H9 (cell line): ENCODE results near the gene OBP2B. TPM values are rescaled to one million over a fixed set of nuclear protein-coding genes. Genes with fewer than 3 reads are reported as not detected.
A peak's percentile ranks its signal among the peaks of the same experiment; 100 is the strongest.

ENCODE experiments used
- DNase-seq: peaks from one replicate; pipeline ENCODE4 v3.0.0-alpha.2; 2017
- H2AFZ ChIP-seq: one replicate; pipeline ENCODE4 v1.6.1; 2013; ENCODE audit warnings: mild to moderate bottlenecking, low read length, control low read depth, moderate library complexity
- H2AK5ac ChIP-seq: 2 replicates; pipeline ENCODE4 v1.6.1; 2013; ENCODE audit warnings: low read length, control low read depth, mixed read lengths; ENCODE audit not compliant: insufficient read length
- H2BK120ac ChIP-seq: one replicate; pipeline ENCODE4 v1.6.1; 2013; ENCODE audit warnings: low read depth, mild to moderate bottlenecking, low read length, control low read depth, inconsistent platforms; ENCODE audit not compliant: poor library complexity, severe bottlenecking
- H2BK12ac ChIP-seq: 2 replicates; pipeline ENCODE4 v1.6.1; 2013; ENCODE audit warnings: low read length, control low read depth, mixed read lengths, low read depth; ENCODE audit not compliant: insufficient read length
- H2BK15ac ChIP-seq: 2 replicates; pipeline ENCODE4 v1.6.1; 2013; ENCODE audit warnings: low read depth, low read length, control low read depth
- H2BK20ac ChIP-seq: one replicate; pipeline ENCODE4 v1.6.1; 2013; ENCODE audit warnings: low read depth, mild to moderate bottlenecking, low read length, control low read depth, inconsistent platforms; ENCODE audit not compliant: poor library complexity, severe bottlenecking
- H2BK5ac ChIP-seq: 2 replicates; pipeline ENCODE4 v1.6.1; 2013; ENCODE audit warnings: low read length, control low read depth, mixed read lengths; ENCODE audit not compliant: insufficient read length
- H3K14ac ChIP-seq: 2 replicates; pipeline ENCODE4 v1.6.1; 2013; ENCODE audit warnings: low read length, control low read depth; ENCODE audit not compliant: insufficient read depth
- H3K18ac ChIP-seq: 2 replicates; pipeline ENCODE4 v1.6.1; 2013; ENCODE audit warnings: low read depth, mild to moderate bottlenecking, mixed read lengths, low read length, control low read depth; ENCODE audit not compliant: insufficient read length
- H3K23ac ChIP-seq: 2 replicates; pipeline ENCODE4 v1.6.1; 2013; ENCODE audit warnings: low read length, control low read depth, mixed read lengths, low read depth; ENCODE audit not compliant: insufficient read length
- H3K23me2 ChIP-seq: 2 replicates; pipeline ENCODE4 v1.6.1; 2013; ENCODE audit warnings: low read depth, mild to moderate bottlenecking, mixed read lengths, low read length, control low read depth; ENCODE audit not compliant: insufficient read length, poor library complexity, severe bottlenecking
- H3K27ac ChIP-seq: 2 replicates; pipeline ENCODE4 v1.5.1; 2013; ENCODE audit warnings: low read length, control low read depth, mixed read lengths, low read depth; ENCODE audit not compliant: insufficient read length
- H3K27me3 ChIP-seq: 2 replicates; pipeline ENCODE4 v1.6.1; 2013; ENCODE audit warnings: low read length, control low read depth, inconsistent platforms; ENCODE audit not compliant: insufficient read depth
- H3K4ac ChIP-seq: 2 replicates; pipeline ENCODE4 v1.6.1; 2013; ENCODE audit warnings: low read depth, mild to moderate bottlenecking, control low read depth, inconsistent platforms, low read length, moderate library complexity
- H3K4me1 ChIP-seq: 2 replicates; pipeline ENCODE4 v1.6.1; 2013; ENCODE audit warnings: low read length, control low read depth, inconsistent platforms; ENCODE audit not compliant: insufficient read depth
- H3K4me2 ChIP-seq: 2 replicates; pipeline ENCODE4 v1.6.1; 2013; ENCODE audit warnings: low read length, control low read depth, mixed read lengths; ENCODE audit not compliant: insufficient read length, insufficient read depth
- H3K56ac ChIP-seq: 2 replicates; pipeline ENCODE4 v1.6.1; 2013; ENCODE audit warnings: low read depth, mild to moderate bottlenecking, mixed read lengths, low read length, control low read depth; ENCODE audit not compliant: insufficient read length
- H3K79me1 ChIP-seq: 2 replicates; pipeline ENCODE4 v1.6.1; 2013; ENCODE audit warnings: low read depth, mild to moderate bottlenecking, moderate library complexity, low read length, control low read depth, inconsistent platforms; ENCODE audit not compliant: insufficient read depth, poor library complexity, severe bottlenecking
- H3K79me2 ChIP-seq: 2 replicates; pipeline ENCODE4 v1.6.1; 2013; ENCODE audit warnings: low read length, control low read depth, inconsistent platforms; ENCODE audit not compliant: insufficient read depth
- H3K9ac ChIP-seq: 2 replicates; pipeline ENCODE4 v1.6.1; 2013; ENCODE audit warnings: low read length, control low read depth, mixed read lengths; ENCODE audit not compliant: insufficient read length; ENCODE audit errors: extremely low read depth
- H3K9me3 ChIP-seq: one replicate; pipeline ENCODE4 v1.6.1; 2013; ENCODE audit warnings: low read depth, low read length, inconsistent platforms; ENCODE audit not compliant: control insufficient read depth
- H3T11ph ChIP-seq: one replicate; pipeline ENCODE4 v1.6.1; 2013; ENCODE audit warnings: mild to moderate bottlenecking, low read length, control low read depth, inconsistent platforms
- H4K20me1 ChIP-seq: one replicate; pipeline ENCODE4 v1.6.1; 2013; ENCODE audit not compliant: control insufficient read depth, insufficient read length, insufficient read depth
- H4K5ac ChIP-seq: 2 replicates; pipeline ENCODE4 v1.6.1; 2013; ENCODE audit warnings: low read depth, mild to moderate bottlenecking, mixed read lengths, low read length, control low read depth; ENCODE audit not compliant: insufficient read length
- H4K8ac ChIP-seq: replicated peaks from 2 replicates; pipeline ENCODE4 v1.6.1; 2013; ENCODE audit warnings: low read length, control low read depth, mixed read lengths, low read depth; ENCODE audit not compliant: insufficient read length
- H4K91ac ChIP-seq: 2 replicates; pipeline ENCODE4 v1.6.1; 2013; ENCODE audit warnings: low read depth, mild to moderate bottlenecking, moderate library complexity, mixed read lengths, low read length, control low read depth; ENCODE audit not compliant: insufficient read length
- H3K27ac Mint-ChIP-seq, 3 experiments: 2 replicates in 2 of 3; 3 replicates in 1 of 3; pipeline ENCODE4 v1.8.0; 2020 to 2021; ENCODE audit warnings: mixed read lengths in 3 of 3, mild to moderate bottlenecking in 1 of 3, moderate library complexity in 1 of 3
- H3K27me3 Mint-ChIP-seq: 2 replicates; pipeline ENCODE4 v1.8.0; 2021; ENCODE audit warnings: low read depth, mild to moderate bottlenecking, moderate library complexity, mixed read lengths
- H3K36me3 Mint-ChIP-seq, 3 experiments: 2 replicates in 2 of 3; 3 replicates in 1 of 3; pipeline ENCODE4 v1.8.0; 2020 to 2021; ENCODE audit warnings: low read depth in 3 of 3, mixed read lengths in 3 of 3; ENCODE audit not compliant: insufficient read depth in 1 of 3
- H3K4me1 Mint-ChIP-seq, 2 experiments: 2 replicates each; pipeline ENCODE4 v1.8.0; 2020; ENCODE audit warnings: mixed read lengths in 2 of 2
- H3K4me3 Mint-ChIP-seq, 2 experiments: 2 replicates in 1 of 2; 3 replicates in 1 of 2; pipeline ENCODE4 v1.8.0; 2020 to 2021; ENCODE audit warnings: mild to moderate bottlenecking in 2 of 2, mixed read lengths in 2 of 2, moderate library complexity in 1 of 2
- H3K9me3 Mint-ChIP-seq, 2 experiments: 2 replicates in 1 of 2; 3 replicates in 1 of 2; pipeline ENCODE4 v1.8.0; 2020; ENCODE audit warnings: mild to moderate bottlenecking in 2 of 2, mixed read lengths in 2 of 2, moderate library complexity in 1 of 2
- WGBS: extraction: QIAGEN DNeasy Blood & Tissue Kit; methylation state at CpG from one replicate; pipeline ENCODE4 v1.1.7; 2013; ENCODE audit warnings: missing lambda C conversion rate, low lambda C conversion rate, mixed read lengths; ENCODE audit not compliant: insufficient read length; ENCODE audit errors: extremely low coverage; 5-methylcytosine and 5-hydroxymethylcytosine counted together
- total RNA-seq: library from RNA; stranded (reverse); gene quantifications from 2 replicates; pipeline ENCODE4 v1.2.1, GENCODE V29; 2021
- TF ChIP-seq, protein P1 (sequence below): fragments of 200-600 bp; sonication (generic); conservative IDR thresholded peaks from 3 replicates; pipeline ENCODE4 v1.8.0; 2021; ENCODE audit warnings: antibody characterized with exemption, mild to moderate bottlenecking

Gene OBP2B
- total RNA-seq, 1 experiment from 2014 or later: not detected

DNA sequence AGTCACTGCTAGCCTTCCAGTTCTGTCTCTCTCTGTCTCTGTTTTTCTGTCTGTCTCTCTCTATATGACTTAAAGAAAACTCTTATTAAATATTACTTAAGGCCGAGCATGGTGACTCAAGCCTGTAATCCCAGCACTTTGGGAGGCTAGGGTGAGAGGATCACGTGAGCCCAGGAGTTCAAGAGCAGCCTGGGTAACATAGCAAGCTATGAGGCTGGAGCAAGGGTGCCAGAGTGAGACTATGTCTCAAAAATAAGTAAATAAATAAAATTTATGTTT is 43.7 kb downstream of the OBP2B start:
- Mint-ChIP-seq H3K36me3 (peaks cover 2 to 7% (median 2%) of the 10 kb centered on the region in 3 experiments; a peak in 3 of 7 replicates), H3K27me3 (peaks cover 32% of the 10 kb centered on the region), H3K4me1 (peaks cover 12 to 14% of the 10 kb centered on the region in 2 experiments), H3K4me3 (peak overlapping the region in 1 of 2 experiments; percentile 21; a peak in 2 of 5 replicates), H3K27ac (no peak overlapping the region), H3K9me3 (no peaks in the 10 kb centered on the region)
- Histone ChIP-seq H2AFZ (no peak overlapping the region), H3K4ac (no peak overlapping the region), H3K4me2 (no peak overlapping the region), H3K9ac (no peak overlapping the region), H3K9me3 (no peaks in the 10 kb centered on the region), H4K8ac (no peak overlapping the region), H3K14ac (no peak overlapping the region), H2BK12ac (no peak overlapping the region), H3K27ac (no peak overlapping the region), H3K27me3 (no peaks in the 10 kb centered on the region), H3K56ac (no peak overlapping the region), H2AK5ac (no peak overlapping the region), H2BK20ac (no peak overlapping the region), H2BK15ac (no peak overlapping the region), H3K18ac (no peak overlapping the region), H3K4me1 (no peaks in the 10 kb centered on the region), H4K20me1 (no peaks in the 10 kb centered on the region), H2BK120ac (no peak overlapping the region), H2BK5ac (no peak overlapping the region), H3K79me2 (no peaks in the 10 kb centered on the region), H3K23ac (no peak overlapping the region), H3T11ph (no peak overlapping the region), H3K23me2 (peaks cover 4% of the 10 kb centered on the region), H3K79me1 (no peaks in the 10 kb centered on the region), H4K91ac (no peak overlapping the region), H4K5ac (no peak overlapping the region)
- no CpG with 5 or more reads among the region's 2 CpGs for WGBS
- TF ChIP-seq, protein P1, sequence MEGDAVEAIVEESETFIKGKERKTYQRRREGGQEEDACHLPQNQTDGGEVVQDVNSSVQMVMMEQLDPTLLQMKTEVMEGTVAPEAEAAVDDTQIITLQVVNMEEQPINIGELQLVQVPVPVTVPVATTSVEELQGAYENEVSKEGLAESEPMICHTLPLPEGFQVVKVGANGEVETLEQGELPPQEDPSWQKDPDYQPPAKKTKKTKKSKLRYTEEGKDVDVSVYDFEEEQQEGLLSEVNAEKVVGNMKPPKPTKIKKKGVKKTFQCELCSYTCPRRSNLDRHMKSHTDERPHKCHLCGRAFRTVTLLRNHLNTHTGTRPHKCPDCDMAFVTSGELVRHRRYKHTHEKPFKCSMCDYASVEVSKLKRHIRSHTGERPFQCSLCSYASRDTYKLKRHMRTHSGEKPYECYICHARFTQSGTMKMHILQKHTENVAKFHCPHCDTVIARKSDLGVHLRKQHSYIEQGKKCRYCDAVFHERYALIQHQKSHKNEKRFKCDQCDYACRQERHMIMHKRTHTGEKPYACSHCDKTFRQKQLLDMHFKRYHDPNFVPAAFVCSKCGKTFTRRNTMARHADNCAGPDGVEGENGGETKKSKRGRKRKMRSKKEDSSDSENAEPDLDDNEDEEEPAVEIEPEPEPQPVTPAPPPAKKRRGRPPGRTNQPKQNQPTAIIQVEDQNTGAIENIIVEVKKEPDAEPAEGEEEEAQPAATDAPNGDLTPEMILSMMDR: no peak
- DNase-seq: no peak
